Iris pigment epithelial cell (primary cell): ENCODE results near the gene FOXC2.

Source experiments
- DNase-seq: peaks from one replicate; pipeline ENCODE4 v3.0.0-alpha.2; 2011; ENCODE audit warnings: low read depth

The FOXC2 gene

DNA sequence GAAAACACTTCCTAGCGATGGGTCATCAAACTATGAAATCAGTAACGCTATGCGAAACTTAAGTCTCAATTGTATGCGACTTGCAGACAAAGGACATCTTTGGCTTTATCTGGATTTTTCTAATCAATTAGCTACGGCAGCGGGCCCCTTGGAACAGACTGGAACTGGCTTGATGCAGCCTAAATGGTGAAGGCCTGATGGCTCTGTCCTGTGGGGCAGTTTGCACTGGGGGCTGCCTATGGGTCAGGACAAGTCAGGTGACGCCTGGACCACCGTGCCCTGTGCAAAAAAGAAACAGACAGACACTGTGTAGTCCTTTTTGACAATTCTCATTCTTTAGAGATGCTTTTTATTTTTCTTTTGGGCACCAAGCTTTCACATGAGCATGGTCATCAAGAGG lies 33.6 kb upstream of the FOXC2 start:
- DNase-seq, result no peak

DNA sequence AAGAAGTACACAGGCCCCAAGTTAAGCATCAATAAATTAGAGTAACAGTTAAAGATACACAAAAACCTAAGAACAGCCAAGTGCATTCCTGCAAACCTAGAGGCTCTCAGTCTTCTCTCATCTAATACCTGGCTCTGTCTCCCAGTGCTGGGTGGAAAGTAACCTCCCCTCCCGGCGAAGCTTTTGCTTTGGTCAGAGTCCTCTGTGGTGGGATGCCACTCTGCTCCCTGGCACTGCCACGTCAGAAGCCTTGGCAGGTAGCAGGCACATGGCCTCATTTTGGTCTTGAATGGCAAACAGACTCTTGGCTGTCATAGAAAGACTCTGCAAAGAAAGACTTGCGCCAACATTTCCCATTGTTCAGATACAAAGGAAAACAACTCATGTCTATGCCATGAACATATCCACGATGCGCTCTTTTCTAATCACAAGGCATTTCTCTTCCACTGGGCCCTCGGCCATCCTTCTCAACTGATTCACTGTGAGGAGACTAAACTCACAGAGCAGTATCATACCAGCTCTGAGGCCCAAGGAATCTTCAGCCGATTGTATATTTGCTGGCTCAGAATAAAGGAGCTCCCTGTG lies 32.8 kb upstream of the FOXC2 start:
- no peak for DNase-seq

DNA sequence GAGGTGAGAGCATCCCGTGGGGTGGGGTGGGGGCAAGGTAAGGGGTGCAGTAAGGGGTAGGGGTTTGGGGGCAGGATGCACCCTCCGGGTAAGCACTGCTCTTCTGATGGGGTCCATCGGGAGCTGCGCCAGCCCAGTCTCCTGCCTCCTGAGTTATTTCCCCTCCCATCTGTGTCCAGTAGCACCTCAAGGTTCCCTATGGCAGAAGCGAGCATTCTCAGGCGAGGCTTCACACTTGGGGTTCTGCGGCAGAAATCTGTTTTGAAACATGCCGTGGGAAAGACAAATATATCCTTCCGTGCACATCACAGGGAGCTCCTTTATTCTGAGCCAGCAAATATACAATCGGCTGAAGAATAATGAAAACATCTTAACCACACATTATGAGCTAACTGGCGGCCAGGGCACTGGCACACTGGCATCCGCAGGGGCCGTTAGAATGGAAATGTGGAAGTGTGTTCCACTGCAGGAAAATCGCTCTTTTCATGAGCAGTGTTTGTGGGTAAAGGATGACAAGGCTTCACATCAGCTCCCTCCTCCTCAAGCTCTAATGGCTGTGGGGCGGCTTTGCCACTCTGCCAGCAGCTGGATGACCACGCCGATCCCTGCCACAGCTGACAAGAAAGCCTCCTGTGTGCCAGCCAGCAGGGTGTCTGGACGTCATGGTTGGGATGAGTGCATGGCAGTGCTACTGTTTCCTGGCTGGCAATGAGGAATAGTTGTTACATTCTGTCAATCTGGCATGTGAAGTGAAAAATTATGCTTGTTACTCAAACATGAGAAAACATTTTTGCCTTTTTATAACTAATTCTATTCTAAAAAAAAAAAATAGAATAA lies 31.6 kb upstream of the FOXC2 start:
- no peak for DNase-seq

DNA sequence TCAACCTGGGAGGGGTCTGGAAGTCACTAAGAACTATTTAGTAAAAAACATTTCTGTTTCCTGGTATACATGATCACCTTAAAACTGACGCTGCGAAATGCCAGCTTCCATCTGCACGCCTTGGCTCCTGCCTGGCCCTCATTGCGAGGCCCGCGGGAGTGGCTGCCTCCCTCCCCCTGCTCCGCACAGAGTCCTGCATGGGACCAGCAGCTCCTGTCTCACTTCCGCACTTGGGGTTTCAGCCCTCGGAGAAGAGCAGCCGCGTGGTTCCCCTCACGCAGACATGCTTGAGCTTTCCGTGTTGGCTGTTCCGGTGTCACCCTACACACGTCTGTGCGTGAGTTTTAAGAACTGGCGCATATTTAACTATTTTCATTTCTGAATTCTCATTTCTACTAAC lies 30.0 kb upstream of the FOXC2 start:
- DNase-seq, result no peak

DNA sequence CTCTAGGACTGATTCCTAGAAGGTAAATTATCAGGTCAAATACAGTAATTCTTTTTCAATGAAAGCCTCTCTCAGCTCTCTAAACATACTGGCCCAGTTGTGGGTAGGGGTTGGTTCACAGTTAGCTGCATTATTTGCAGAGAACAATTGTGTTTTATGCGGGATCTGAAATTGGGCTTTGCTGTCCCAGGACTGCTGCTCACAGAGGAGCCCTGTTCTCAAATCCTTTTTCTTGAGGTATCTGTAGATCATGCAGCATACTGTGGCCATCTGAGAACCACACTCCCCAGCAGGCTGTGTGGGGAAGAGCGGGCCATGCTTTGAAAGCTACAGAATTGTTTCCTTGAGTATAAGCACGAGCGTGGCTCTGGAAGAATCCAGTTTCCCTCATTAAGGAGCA lies 29.1 kb upstream of the FOXC2 start:
- no peak for DNase-seq

DNA sequence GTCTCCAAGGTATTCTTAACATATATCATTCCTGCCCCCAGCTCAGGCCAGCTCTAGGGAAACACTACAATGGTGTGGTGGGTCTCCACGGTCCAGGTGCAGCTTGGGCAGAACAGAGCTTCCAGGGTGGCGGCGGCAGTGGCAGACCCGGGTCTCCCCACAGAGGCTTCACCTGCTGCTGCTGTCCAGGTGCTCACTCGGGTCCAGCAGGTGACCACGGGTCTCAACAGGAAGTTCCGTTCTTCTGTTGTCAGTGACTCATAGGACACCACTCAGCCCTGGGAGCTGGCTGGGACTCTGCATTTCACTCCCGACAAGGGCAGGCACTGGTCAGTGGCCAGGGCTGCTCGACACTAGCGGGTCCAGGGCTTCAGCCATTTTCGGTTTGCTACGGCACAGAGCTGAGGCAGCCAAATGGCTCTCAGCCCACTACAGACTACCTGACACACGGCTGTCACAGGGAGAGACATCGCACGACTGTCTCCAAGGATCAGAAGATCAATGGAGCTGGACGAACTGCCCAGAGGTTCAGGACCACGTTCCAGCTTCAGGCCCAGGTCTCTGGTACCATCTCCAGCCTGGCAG lies 28.3 kb upstream of the FOXC2 start:
- DNase-seq, result no peak

DNA sequence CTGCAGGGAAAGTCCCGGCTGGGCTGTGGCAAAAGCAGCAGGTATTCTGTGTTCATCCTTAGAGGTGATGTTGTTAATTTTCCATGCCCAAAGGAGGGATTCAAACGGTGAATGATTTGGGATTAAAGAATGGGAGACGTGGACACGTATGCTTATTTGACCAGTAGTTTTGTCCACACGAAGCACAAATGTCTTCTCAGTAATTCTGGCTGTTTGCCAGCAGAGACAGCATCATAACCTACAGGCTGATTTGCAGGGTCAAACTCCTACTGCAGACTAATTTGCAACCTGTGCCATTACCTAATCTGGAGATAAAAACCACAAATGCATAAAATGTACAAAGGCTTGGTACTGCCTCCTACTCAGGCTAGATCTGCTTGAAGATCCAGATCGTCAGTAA lies 25.7 kb upstream of the FOXC2 start:
- no peak for DNase-seq

DNA sequence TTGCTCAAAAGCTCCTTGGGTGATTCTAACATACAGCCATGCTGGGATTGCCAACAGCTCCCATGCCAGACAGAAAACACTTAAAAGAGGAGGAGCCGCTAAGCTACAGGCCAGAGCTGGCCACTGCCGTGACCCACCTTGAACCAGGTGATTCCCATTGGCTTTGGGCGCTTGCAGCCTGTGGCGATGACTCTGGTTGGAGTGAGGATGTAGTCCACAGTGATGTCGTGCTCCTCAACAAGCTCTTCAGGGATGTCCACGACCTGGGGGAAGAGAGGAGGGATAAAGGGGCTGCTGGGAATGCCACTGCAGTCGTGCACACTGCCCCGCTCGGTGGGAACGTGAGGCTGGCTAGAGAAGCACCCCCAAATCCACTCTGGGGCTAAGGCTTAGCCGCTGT lies 25.1 kb upstream of the FOXC2 start:
- DNase-seq, result no peak

DNA sequence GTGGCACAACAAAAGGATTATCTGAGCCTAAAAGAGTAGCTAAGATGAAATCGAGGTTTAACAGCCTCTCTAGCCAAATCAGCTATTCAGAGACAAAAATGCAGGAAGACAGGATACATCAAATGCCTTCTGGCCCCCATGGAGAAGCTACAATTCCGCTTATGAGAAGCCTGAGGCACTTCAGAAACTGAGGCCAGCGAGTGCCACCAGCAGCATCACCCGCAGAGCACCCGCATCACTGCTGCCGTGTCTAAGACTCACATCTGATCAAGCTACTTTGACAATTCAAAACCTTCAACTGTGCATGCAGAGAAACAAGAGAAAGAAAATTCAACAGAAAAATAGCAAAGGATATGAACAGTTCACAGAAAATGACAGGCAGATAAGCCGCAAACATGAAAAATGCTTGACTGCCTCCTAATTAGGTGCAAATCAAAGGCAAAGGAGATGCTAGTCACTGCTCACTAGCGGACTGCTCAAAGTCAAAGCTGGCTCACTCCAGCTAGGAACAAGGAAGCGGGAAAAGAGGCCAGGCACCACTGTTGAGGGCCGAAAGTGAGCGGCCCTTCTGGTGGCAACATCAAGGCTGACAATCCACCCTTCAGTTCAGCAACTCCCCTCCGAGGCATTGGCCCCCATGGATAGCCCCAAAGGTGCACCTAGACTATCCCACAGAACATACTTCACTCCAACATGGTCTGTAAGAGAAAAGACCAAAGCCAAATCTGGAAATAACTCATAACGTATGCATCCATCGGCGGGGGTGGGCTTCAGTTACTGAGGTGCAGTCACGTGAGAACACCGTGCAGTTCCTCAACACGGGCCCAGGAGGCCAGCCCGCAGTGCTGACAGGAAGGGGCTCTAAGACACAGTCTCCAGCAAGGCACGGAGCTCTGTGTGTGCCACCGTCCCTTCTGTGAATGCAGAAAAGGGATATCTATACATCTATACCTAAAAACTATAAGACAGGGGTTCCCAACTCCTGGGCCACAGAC lies 23.6 kb upstream of the FOXC2 start:
- DNase-seq, result no peak

DNA sequence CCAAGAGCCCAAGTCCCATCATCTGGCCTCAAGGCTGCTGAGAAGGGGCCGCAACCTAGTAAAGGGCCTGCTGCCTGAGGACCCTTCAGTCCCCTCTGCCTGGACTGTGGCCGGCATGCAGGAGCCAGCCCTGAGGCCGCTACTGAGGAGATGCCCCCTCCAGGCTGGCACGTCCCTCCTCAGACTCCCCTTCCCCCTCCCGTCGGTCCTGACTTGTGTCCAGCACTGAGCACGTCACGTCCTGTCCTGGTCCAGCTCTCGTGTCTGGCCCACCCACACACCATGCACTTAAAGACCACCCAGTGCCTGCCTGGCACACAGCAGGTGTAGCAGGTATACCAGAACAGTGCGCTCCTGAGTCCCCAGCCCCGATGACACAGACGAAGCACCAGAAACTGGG lies 21.1 kb upstream of the FOXC2 start:
- no peak for DNase-seq

DNA sequence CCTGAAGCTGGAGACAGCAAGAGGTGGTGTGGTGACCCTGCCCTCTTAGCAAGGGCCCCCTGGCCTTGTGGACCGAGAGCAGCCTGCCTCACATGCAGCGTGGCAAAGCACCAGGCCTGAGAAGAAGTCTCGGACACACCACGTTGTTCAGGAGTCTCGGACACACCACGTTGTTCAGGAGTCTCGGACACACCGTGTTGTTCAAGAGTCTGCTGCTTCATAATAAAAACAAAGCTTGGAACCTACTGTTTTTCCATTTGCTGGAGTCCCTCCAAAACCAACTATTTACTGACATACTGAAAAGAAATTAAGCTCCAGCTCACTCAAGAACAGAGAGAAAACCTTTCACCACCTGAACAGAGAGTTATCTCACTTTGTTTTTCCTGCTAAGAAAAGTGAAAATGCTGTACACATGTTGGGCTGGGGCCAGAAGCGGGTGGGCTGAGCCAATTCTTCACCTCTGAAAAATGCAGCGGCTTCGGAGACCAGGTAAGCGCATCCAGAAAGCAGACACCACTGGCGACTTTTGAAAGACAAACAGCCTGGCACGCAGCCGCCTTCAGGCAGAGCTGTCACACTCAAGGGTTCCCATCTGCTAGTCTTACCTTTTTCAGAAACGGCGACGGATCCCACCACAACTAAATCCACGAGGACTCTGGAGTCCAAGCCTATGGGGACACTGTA lies 20.5 kb upstream of the FOXC2 start:
- no peak for DNase-seq

DNA sequence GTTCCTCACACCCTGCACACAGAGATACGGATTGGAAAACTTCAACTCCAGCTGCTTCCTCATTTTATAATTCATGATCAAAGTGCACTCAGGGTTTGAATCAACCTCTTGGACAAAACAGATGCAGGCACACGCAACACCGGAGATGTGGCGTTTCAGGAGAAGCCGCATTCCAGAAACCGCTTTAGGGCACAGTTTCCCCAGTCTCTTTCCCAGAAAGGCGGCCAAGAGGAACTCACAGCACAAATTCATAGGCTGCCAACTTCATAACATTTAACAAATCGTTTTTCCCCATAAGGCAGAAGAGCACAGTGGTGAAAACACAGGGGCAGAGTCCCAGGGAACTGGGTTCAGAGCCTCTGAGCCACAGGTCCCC lies 20.0 kb upstream of the FOXC2 start:
- DNase-seq, result no peak

DNA sequence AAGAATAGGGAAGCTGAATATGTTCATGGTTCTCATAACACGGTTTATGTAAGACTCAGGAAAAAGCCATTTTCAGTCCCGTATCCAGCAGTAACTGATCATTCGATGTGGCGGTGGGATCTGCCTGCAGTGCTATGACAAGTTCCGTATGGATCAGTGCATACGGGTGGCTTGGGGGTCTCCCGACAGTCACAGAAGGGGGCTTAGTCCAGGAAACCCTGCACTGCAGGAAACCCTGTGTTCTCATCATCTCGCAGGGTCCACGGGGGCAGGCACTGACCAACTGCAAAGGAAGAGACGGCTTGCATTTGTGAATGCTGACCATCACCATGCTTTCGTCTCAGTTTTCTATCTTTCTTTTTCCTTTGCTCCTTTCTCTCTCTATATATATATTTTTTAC lies 19.3 kb upstream of the FOXC2 start:
- DNase-seq, result no peak

DNA sequence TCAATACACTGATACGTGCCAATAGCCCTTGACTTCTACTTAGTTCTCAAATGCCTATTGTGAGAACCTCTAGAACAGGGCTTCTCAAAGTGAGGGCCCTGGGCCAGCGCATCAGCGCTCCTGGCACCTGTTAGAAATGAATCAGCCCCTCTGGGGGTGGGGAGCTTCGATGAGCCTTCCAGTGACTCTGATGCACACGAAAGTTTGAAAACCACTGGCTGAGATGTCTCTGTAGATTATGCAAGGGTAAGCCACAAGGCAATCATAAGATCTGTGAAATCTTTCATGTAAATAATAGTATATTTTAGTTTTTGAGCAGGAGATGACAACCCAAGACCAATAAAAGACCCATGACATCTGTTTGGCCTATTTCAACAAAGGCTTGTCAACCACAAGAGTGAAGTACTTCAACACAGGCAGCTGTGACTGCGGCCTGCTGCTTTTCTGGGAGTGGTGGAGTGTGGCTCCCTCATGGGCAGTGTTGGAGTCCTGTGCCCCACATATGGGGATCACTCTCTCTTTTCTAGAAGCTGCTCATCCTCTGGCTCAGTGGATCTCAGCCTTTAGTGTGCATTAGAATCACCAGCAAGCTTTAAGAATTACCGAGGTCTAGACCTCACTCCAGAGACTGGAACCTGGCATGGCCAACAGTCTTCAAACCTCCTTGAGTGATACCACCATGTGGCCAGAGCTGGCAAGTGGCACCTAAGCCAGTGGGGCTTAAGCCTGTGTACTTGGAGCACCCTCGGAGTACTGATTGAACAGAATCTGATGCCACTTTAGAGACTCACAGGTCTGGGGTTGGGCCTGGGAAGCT lies 17.3 kb upstream of the FOXC2 start:
- no peak for DNase-seq

DNA sequence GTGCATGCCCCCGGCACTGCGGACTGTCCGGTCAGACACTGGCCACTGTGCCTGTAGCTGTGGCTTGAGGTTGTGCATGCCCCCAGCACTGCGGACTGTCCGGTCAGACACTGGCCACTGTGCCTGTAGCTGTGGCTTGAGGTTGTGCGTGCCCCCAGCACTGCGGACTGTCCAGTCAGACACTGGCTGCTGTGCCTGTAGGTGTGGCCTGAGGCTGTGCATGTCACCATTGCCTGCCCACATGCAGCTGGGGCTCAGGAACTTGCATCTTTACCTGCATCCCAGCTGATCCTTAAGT lies 16.8 kb upstream of the FOXC2 start:
- no peak for DNase-seq

DNA sequence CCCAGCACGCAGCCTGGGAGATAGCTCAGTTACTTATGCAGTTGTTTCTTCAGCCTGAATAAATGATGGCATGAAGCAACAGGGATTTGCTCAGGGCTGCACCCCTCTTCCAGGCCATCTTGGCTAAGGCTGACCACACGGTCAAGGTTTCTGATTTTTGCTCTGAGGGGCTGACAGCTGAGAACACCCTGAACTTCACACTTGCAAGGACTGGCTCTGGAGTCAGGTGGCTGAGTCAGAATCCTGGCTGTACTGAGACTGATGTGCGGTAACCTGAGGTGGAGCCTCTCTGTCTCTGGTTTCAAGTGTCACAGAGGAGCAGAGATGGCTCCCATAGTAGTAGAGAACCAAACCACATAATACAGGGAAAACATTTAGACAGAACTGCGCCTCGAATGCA lies 16.3 kb upstream of the FOXC2 start:
- DNase-seq, result no peak

DNA sequence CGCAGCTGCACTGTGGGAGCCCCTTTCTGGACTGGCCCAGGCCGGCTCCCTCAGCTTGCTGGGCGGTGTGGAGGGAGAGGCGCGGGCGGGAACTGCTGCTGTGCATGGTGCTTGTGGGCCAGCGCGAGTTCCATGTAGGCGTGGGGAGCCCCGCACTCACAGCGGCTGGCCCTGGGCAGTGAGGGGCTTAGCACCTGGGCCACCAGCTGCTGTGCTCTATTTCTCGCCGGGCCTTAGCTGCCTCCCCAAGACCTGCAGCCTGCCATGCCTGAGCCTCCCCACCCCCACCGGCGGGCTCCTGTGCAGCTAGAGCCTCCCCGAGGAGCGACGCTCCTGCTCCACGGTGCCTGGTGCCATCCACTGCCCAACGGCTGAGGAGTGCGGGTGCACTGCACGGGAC lies 13.3 kb upstream of the FOXC2 start:
- DNase-seq, result no peak

DNA sequence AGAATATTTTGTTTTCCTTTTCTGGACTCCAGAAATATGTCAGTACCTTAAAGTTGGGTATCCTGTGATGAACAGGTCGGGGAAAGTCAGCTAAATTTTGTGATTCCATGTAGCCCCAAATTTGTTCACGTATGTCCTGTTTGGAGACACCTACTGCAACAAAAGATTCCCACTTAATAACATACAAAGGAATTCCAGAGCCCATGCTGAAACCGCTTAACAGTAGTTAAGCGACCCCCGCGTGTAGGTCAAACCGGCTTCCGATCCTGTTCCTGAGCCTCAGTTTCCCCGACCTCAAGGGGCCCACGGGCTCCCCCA lies 12.1 kb upstream of the FOXC2 start:
- DNase-seq, result no peak

DNA sequence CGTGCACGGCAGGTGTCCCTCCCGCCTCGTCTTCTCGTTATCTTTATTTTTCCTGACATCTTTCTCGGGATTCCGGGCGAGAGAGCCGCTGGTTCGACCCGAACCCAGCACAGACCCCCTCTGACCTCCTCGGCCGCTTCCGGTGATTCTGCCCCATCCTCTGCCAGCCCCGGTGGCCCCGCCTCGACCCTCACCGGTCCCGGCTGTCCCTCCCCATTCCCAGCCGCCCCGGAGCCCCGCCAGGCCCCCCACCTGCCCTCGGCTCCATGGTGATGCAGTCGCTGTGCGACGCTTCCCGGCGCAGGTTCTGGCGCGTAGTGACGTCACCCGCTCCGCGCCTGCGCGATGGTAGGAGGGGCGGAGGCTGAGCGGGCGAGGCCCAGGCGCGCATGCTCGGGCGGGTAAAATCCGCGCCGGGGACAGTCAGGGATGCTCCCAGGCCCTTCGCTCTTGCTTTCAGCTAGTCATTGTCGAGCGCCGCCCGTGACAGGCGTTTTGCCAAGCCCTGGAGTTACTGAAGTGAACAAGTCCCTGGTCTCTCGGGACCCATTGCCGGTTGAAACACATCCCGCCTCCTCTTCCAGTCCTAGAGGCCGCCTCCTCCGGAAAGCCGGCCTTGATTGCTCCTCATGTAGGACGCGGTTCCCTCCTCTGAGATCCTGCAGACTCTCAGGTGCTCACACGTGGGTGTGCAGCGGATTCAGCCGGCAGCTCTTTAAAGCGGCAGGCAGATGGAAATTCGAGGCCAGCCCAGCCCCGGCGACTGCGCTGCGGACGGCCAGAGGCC lies 11.5 kb upstream of the FOXC2 start, which contains the start of gene MTHFSD:
Gene MTHFSD (minus strand): TSS at position 319 of the 787 bp plus-strand sequence. CDS start 51 bp downstream, at position 268.
- peak; percentile 88 for DNase-seq

DNA sequence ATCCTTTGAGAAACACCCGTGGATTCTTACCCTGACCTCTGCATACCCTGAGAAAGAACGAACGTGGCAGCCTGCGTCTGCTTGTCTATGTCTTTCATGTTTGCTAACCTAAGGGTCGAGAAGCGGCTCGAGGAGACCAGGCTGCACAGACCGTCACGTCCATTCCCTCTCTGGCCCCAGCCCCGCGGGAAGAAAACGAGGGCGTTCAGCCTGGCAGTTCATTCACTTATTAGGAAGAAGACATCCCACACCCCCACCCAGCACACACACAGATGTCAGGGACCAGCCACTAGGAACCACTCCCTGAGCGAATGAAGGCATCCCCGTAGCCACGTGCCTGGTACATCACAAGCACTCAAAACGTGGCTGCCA lies 10.9 kb upstream of the FOXC2 start:
- DNase-seq, result no peak

DNA sequence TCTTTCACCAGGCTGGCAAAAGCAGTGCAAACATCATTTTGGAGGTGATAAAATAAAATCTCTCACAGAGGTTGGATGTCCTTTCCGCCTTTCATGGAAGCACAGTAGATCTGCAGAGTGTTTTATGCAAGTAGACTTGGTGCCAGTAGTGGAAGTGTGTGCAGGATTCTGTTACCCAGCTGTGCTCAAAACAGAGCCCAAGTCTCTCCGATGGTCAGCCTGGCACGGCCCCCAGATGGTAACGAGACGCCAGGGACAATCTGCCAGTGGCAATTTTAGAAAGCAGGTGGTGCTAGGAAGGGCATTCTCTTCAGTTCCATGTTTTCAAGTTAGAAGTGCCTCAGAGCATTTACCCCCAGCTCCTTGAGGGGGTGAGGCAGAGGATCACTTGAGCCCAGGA lies 10.1 kb upstream of the FOXC2 start:
- no peak for DNase-seq
